GM19351 (cell line): ENCODE results near the gene GRIN1.

Experiments used
- ATAC-seq: cut with Tn5 transposase; IDR thresholded peaks from one replicate; pipeline ENCODE4 v1.9.1; 2021; ENCODE audit warnings: mild to moderate bottlenecking, moderate library complexity; ENCODE audit not compliant: unreplicated experiment

GRIN1 gene

GRCh38 chr9:137161558-137162486, 22.9 kb downstream of the GRIN1 start:
- no peak for ATAC-seq

- no peak for ATAC-seq
Measured at GRCh38 chr9:137162505-137163364, 23.8 kb downstream of the GRIN1 start.

GRCh38 chr9:137163365-137163715, 24.4 kb downstream of the GRIN1 start:
- no peak for ATAC-seq

- ATAC-seq: no peak
Measured at GRCh38 chr9:137163805-137164204, 24.9 kb downstream of the GRIN1 start.

- no peak for ATAC-seq
Measured at GRCh38 chr9:137164370-137165249, 25.7 kb downstream of the GRIN1 start.

GRCh38 chr9:137165250-137165836, 26.4 kb downstream of the GRIN1 start:
- no peak for ATAC-seq

- ATAC-seq: no peak
Measured at GRCh38 chr9:137166380-137167229, 27.7 kb downstream of the GRIN1 start.

- ATAC-seq: no peak
Measured at GRCh38 chr9:137167277-137167746, 28.4 kb downstream of the GRIN1 start.

GRCh38 chr9:137167747-137168572, 29.0 kb downstream of the GRIN1 start:
- no peak for ATAC-seq

- no peak for ATAC-seq
Measured at GRCh38 chr9:137168573-137168903, 29.6 kb downstream of the GRIN1 start.

GRCh38 chr9:137168904-137169856, 30.2 kb downstream of the GRIN1 start:
- no peak for ATAC-seq

GRCh38 chr9:137169896-137170358, 31.0 kb downstream of the GRIN1 start, which contains the start of gene LRRC26:
LRRC26 (minus strand) TSS chr9:137170051; CDS start chr9:137169943, 108 bp downstream.
- ATAC-seq: no peak

GRCh38 chr9:137170486-137171148, 31.7 kb downstream of the GRIN1 start:
- ATAC-seq: no peak

GRCh38 chr9:137171149-137171900, 32.4 kb downstream of the GRIN1 start:
- no peak for ATAC-seq

GRCh38 chr9:137172901-137173795, 34.2 kb downstream of the GRIN1 start:
- no peak for ATAC-seq
